ENCODE results near the gene SNTG2.
"Not testable (repeated sequence)": the region's sequence is repeated elsewhere in the genome, so short reads cannot be mapped to it uniquely, and the experiment has no call there.

DNA sequence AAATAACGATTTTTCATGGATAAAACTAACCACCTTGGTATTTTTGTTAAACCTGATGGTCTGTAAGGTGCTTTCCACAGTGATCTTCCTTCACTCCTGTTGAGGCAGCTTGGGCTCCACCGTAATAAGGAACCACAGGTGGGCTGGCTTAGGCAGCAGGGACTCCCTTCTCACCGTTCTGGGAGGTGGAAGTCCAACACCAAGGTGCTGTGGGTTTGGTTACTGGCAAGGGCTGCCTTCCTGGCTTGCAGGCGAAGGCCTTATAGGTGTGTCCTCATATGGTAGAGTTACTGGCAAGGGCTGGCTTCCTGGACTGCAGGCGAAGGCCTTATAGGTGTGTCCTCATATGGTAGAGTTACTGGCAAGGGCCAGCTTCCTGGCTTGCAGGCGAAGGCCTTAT is 143.0 kb downstream of the SNTG2 start:
- not testable (repeated sequence) for TF ChIP-seq CTCF (IDR thresholded peaks at IDR 0.05; ENCODE audit: low read depth, low read length, poor library complexity, severe bottlenecking); EZH2phosphoT487 (IDR thresholded peaks at IDR 0.05; ENCODE audit: borderline replicate concordance, low read length)

Data from DOHH2 (cell line).